22Rv1 (cell line): ENCODE results near the gene RTP3.

Experiments
- ZFX ChIP-seq: fragments of 450-650 bp; IDR thresholded peaks from 2 replicates; pipeline ENCODE4 v1.6.1; 2017; ENCODE audit warnings: antibody characterized with exemption, borderline replicate concordance
- TF ChIP-seq, protein P1 (sequence below): fragments of 450-650 bp; IDR thresholded peaks from 2 replicates; pipeline ENCODE4 v1.5.1; 2017; ENCODE audit warnings: mild to moderate bottlenecking

DNA sequence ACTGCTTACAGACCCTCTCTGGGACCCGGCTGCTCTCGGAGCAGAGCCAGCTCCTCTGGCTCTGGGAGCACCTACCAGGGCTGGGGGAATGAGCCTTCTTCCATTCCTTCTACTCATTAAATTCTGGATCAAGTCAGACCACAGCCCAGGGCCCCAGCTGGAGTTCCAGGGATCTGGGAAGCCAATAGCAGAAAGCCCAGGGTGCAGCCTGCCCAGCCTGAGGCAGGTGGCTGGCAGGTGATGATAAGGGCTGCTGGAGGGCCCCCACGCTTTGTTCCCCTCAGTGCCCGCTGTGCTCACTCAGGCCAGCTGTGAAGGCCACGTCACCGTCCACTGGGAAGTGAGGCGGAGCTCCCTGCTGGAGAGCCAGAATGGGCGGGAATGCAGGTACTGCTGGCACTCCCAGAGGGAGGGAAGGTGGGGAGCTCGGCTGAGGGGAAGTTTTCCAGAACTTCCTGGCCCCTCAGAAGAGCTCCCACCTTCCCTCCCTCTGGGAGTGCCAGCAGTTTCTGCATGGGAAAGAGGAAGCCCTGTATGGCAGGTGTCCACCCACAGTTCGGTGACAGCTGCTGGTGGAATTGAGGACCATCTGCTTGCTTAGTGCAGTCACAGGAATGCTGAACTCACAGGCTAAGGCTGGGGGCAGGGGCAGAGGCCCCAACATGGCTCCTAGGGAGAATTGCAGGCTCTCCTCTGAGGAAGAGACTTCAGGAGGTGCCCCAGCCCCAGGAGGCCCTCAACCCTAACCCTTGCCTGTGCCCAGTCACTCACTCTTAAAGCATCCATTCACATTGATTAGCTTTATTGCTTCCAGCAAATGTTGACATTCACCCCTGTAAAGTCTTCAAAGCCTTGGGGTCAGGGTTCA, 12.6 kb upstream of the RTP3 start:
- TF ChIP-seq, protein P1, sequence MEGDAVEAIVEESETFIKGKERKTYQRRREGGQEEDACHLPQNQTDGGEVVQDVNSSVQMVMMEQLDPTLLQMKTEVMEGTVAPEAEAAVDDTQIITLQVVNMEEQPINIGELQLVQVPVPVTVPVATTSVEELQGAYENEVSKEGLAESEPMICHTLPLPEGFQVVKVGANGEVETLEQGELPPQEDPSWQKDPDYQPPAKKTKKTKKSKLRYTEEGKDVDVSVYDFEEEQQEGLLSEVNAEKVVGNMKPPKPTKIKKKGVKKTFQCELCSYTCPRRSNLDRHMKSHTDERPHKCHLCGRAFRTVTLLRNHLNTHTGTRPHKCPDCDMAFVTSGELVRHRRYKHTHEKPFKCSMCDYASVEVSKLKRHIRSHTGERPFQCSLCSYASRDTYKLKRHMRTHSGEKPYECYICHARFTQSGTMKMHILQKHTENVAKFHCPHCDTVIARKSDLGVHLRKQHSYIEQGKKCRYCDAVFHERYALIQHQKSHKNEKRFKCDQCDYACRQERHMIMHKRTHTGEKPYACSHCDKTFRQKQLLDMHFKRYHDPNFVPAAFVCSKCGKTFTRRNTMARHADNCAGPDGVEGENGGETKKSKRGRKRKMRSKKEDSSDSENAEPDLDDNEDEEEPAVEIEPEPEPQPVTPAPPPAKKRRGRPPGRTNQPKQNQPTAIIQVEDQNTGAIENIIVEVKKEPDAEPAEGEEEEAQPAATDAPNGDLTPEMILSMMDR = no peak
- no peak for TF ChIP-seq ZFX
